Retina (tissue), 1 donor: ENCODE data around the gene HSPB6.
"Not testable (repeated sequence)": the region's sequence is repeated elsewhere in the genome, so short reads cannot be mapped to it uniquely, and the experiment has no call there.

Experiments used
- DNase-seq: peaks from one replicate; pipeline ENCODE4 v3.0.0-alpha.2; 2016

Gene HSPB6

DNA sequence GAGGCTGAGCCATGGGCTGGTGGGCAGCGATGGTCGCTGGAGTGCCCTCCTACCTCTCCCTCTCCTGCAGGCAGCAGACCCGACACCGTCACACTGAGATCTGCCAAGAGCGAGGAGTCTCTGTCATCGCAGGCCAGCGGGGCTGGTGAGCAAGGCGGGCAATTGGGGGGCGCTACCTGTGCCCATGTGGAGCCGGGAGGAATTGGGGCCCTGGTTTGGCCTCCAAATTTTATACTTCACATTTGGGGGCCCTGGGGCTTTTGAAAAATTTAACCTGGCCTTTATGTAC, 28.5 kb upstream of the HSPB6 start:
- DNase-seq = no peak

DNA sequence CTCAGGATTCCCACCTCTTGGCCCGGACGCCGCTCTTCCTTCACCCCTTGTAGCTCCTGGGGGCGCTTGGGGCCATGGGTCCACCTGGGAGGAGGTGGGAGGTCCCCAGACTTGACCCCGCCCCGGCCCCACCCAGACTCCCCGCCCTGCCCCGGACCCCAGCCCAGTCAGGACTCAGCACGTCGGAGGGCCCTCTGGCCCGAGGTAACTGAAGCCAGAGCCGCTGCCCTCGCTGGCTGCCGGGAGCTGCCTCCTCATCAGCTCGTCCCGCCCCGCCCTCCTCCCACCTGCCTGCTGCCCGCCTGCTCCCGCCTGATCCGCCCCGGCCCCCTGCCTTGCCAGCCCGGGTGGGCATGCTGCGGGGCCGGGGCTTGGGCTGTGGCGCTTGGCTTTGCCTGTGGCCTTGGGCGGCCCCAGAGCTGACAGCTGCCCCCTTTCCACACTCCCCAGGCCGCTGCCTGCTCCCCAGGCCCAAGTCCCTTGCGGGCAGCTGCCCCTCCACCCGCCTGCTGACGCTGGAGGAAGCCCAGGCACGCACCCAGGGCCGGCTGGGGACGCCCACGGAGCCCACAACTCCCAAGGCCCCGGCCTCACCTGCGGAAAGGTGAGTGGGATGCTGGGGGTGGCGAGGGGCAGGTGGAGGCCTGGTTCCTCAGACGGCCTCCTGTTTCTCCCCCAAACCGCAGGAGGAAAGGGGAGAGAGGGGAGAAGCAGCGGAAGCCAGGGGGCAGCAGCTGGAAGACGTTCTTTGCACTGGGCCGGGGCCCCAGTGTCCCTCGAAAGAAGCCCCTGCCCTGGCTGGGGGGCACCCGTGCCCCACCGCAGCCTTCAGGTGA, 27.9 kb upstream of the HSPB6 start:
- no peak for DNase-seq

DNA sequence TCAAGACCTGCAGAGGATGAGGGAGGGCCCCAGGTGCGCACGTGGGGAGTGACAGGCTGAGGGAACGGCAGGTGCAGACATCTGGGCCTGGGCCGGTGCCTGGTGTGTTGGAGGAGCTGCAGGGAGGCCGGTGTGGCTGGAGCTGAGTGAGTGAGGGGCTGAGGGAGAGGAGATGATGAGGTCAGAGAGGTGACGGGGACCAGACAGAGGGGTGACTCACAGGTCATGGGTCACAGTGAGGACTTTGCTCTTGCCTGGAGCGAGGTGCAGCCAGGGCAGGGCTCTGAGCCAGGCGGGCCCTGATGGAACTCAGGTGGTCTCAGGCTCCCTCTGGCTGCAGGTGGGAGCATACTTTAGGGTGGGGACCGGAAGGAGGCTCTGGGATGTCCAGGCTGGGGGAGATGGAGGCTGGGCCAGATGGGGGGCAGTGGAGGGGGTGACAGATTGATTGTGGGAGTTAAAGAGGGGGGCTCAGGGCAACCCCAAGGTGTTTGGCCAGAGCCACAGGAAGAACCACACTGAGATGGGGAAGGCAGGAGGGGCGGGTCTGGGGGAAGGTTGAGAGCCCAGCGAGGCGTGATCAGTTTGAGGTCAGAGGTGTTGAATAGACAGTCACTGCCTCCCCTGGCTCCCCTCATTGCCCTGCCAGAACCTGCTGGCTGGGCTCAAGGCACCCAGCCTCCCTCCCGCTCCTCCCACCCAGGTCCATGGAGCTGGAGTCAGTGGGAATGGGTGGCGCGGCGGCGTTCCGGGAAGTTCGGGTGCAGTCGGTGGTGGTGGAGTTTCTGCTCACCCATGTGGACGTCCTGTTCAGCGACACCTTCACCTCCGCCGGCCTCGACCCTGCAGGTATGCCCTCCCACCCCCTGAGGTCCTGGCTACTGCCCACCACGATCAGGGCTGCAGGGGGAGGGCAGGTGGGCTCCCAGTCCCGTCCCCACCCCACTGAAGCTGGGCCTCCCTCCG, 26.9 kb upstream of the HSPB6 start:
- no peak for DNase-seq

DNA sequence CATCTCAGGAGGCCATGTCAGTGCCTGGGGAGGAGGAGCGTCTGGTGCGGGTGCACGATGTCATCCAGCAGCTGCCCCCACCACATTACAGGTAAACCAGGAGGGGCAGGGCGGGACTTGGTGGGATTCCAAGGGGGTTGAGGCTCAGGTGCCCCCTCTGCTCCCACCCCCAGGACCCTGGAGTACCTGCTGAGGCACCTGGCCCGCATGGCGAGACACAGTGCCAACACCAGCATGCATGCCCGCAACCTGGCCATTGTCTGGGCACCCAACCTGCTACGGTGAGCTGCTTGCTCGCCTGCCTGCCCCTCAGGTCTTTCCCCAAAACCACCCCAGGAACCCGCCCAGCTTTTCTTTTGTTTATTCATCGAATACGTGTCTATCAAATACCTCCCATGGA, 25.8 kb upstream of the HSPB6 start:
- DNase-seq = no peak

DNA sequence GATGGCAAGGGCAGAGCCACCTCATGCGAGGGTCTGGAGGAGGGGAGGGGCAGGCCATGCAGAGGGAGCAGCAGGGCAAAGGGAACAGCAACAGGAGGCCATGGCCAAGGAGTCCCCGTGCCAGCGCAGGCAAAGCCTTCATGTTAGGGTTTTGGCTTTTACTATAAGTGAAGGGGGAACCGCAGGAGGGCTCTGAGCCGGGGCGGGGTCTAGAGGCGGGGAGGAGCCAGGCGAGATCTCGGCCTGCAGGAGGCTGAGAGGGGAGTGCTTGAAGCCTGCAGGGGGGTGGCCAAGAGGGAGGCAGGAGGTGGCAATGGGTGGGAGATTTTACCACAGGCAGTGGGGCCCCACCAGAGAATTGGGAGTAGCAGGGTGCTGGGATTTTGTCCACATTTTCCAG, 24.8 kb upstream of the HSPB6 start:
- DNase-seq = no peak

DNA sequence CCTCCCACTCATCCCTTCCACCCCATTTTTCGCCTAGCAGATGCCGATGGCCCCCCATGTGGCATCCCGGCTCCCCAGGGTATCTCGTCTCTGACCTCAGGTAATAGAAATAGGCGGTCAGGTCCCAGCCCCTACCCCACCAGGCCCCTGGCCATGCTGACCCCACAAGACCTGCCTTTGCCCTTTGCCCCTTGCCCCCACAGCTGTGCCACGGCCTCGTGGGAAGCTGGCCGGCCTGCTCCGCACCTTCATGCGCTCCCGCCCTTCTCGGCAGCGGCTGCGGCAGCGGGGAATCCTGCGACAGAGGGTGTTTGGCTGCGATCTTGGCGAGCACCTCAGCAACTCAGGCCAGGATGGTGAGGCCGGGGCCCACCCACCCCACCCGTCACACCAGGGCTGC, 23.9 kb upstream of the HSPB6 start:
- DNase-seq = no peak

DNA sequence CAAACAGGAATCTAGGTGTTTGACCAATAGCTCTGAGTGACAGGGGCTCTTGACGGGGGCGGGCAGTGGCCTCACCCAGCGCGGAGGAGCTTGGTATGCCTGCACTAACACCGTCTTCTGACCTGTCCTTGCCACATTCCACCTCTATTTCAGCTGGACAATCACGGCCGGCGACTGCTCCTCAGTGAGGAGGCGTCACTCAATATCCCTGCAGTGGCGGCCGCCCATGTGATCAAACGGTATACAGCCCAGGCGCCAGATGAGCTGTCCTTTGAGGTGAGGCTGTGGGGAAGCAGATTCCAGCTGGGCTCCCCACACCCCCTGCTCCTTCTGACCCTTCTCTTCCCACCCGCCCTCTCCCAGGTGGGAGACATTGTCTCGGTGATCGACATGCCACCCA, 23.2 kb upstream of the HSPB6 start:
- DNase-seq = no peak

DNA sequence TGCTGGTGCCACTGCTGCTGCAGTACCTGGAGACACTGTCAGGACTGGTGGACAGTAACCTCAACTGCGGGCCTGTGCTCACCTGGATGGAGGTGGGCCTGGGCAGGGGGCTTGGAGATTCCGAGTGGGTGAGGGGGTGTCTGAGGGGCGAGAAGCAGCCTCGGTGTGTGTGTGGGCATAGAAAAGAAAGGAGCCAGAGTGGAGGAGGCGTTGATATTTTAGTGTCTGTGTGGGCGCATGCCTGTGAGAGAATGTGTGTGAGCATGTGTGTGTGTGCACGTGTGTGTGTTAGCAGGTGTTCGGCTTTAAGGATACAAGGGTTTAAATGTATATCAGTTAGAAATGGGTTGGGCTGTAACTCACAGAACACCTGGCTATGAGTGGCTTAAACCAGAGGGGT, 22.2 kb upstream of the HSPB6 start:
- DNase-seq = no peak

DNA sequence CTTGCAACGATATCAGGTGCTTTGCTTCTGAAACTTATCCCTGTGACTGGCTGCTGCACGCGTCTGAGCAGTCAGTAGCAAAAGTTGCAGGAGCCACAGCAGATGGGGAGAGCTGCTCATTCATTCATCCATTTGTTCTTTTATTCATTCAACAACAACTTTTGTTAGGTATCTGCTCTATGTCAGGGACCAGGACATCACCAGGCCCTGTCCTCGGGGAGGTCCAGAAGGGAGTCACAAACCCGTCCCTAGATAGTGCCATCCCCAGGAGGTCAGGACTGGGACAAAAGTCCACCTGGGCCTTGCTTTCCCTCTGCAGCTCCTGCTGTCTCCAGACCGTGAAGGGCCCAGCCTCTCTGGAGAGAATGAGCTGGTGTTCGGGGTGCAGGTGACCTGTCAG, 21.1 kb upstream of the HSPB6 start:
- DNase-seq = no peak

DNA sequence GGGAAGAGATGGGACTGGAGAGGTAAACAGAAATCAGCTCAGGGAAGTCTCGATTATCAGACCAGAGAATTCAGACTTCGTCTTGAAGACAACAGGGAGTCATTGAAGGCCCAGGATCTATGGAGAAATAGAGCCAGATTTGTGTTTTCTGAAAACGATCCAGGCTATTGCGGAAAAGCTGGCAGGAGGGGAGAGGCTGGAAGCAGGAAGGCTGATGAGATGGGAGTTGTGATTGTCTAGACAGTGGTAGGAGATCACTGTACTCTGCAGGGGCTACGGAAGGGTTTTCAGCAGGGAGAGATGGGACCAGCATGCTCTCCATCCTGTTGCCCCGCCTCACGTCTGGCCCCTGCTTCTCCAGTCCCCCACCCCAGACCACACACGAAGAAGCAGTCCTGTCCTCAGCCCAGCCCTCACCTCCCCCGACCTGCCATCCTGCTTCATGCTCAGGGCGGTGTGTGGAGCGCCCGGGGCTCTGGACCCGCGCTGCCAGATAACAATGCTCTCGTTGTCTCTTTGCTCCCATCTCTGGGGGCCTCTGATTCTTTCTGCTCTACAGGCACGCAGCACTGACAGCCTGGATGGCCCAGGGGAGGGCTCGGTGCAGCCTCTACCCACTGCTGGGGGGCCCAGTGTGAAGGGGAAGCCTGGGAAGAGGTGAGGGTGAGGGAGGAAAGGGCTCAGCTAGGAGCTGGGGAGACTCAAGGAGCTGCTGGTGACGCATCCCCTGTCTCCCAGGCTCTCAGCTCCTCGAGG, 20.4 kb upstream of the HSPB6 start:
- DNase-seq = peak; percentile 84

DNA sequence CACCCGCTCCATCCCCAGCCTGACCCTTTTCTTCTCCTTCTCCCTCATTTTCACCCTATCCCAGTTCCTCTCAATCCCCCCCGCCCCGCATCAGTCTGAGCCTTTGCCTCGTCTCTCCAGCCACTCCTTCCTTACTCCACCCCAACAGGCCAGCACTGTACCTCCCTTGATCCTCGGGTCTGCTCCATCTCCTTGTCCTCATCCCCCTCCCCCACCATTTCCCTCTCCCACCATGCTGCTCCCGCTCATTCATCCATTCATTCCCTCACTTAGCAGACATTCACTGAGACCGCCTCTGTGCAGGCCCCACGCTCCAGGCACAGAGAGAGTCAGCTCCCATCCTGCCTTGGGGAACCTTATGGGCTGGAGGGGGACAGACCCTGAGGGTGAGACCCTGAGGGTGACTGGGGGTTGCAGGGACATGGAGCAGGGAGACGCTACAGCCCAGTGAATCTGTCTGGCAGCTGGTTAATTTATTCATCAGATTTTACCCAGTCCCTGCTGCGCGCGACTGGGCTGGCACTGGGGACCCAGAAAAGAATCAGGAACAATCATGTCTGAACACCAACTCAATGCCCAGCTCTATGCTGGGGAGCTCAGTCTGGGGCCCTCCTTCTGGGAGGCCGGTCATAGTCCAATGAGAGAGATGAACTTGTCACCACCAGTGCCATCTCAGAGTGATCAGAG, 19.4 kb upstream of the HSPB6 start:
- peak; percentile 67 for DNase-seq

DNA sequence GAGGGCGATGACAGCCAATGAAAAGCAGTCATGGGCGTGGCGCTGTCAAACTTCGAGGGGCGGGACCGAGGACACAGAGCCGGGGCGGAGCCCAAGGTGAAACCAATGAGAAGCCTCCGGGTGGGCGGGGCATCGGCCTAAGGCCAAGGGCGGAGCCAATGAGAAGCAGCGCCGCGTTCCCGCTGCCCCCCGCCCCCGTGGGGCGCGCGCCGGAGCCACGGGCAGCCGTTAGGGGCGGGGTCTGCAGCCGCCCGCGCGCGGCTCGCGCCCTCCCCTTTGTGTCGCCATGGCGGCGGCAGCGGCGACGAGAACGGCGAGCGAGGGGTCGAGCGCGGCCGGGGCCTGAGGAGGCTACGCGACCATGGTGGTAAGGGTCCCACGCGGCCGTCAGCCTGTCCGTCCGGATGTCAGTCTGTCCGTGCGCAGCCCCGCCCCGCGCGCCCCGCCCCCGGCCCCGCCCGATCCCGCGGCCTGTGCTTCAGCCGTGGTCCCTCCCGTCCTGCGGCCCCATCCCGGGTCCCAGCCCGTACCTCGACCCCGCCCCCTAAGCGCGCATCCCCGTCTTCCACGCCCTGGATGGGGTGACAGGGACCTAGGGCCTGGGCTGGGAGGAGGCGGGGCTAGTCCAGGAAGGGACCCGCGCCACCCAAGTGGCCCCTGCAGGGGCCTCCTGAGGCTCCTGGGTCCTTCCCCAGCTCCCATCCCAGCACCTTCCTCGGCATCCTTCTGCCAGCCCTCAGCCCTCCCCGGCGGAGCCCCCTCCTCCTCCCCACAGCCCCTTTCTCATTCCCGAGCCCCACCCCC, 18.7 kb upstream of the HSPB6 start, which contains the start of gene ARHGAP33:
Gene ARHGAP33, plus strand, starts transcription at position 267 of the 804 bp plus-strand sequence. Its CDS starts 95 bp downstream, at position 362.
- DNase-seq = peak; percentile 96

DNA sequence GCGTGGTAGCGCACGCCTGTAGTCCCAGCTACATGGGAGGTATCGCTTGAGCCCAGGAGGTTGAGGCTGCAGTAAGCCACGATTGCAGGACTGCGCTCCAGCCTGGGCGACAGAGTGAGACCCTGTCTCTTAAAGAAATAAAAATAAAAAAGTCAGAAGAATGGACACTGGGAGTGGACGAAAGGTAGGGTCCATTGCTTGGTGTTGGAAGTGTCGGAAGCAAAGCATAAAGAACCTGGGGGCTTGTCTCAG, 18.1 kb upstream of the HSPB6 start:
- DNase-seq = no peak

DNA sequence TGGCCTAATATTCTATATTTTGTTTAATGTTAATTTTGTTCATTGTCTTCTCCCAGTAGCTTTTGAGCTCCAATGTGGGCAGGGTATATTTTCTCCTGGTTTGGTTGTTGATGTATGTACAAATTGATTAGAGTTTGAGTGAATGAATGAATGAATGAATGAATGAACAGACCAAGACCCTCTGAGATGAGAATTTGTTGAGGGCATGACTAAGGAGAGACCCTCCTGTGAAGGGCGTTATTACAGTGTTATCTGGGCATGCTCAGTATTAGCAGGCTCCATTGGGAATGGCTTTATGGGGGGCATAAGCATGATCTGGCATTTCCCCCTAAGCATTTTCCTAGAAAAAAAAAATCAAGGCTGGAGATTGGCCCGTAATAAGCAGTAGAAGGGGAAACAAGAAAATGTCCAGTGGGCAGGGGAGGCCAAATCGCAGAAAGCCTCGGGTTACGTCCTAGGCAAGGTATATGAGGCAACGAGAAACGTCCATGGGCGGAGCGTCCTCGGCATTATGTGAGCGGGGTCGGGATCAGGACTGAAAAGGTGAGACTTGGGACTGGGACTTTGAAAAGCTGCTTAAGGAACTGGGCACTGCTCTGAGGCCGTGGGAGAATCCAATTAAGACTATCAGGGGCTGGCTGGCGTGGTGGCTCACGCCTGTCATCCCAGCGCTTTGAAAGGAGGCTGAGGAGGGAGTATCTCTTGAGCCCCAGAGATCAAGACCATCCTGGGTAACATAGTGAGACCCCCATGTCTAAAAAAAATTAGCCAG, 17.6 kb upstream of the HSPB6 start:
- no peak for DNase-seq

DNA sequence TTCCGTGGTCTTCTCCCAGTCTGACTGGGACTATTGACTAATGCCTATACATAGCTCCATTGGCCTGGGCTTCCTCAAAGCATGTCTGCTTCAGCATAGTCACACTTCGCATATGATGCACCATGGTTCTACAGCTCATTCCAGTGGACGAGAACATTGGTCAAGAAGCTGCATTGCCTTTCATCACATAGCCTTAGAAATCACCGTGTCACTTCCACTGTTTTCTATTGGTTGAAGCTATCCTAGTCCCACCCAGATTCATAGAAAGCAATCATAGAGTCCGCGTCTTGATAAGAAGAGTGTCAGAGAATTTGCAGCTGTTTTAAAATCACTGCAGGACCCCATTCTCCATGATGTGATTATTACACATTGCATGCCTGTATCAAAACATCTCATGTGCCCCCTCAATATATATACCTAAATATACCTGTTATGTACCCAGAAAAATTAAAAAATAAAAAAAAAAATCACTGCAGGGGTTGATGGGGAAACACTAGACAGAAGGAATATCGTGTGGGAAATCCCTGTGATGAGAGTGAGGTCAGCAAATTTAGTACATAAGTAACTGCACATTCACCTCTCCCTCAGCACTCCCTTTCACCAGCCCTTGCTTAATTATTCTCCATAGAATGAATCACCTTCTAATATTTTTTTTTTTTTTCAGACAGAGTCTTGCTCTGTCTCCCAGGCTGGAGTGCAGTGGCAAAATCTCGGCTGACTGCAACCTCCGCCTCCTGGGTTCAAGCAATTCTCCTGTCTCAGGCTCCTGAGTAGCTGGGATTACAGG, 16.4 kb upstream of the HSPB6 start:
- DNase-seq = no peak

DNA sequence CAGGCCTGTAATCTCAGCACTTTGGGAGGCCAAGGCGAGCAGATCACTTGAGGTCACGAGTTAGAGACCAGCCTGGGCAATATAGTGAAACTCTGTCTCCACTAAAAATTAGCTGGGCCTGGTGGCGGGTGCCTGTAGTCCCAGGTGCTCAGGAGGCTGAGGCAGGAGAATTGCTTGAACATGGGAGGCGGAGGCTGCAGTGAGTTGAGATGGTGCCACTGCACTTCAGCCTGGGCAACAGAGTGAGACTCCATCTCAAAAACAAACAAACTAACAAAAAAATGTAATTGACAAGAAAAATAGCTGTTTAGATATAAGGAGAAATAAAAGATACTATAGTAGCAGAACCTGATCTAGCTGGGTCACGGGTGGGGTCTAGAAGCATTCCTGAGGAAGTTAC, 15.5 kb upstream of the HSPB6 start:
- not testable (repeated sequence) for DNase-seq

DNA sequence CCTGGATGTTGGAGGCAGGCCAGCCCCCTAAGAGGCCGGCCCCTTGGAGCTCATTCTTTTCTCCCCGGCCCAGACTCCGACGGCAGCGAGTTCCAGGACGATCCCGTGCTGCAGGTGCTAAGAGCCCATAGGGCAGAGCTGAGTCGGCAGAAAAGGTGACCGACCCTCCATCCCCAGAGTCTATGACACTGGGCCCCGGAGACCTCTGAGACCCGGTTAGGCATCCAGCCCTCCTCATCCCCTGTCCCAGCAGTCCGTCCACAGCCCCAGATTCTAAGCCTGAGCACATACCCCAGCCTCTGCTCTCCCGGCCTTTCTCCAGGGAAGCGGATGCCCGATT, 11.2 kb upstream of the HSPB6 start:
- no peak for DNase-seq

DNA sequence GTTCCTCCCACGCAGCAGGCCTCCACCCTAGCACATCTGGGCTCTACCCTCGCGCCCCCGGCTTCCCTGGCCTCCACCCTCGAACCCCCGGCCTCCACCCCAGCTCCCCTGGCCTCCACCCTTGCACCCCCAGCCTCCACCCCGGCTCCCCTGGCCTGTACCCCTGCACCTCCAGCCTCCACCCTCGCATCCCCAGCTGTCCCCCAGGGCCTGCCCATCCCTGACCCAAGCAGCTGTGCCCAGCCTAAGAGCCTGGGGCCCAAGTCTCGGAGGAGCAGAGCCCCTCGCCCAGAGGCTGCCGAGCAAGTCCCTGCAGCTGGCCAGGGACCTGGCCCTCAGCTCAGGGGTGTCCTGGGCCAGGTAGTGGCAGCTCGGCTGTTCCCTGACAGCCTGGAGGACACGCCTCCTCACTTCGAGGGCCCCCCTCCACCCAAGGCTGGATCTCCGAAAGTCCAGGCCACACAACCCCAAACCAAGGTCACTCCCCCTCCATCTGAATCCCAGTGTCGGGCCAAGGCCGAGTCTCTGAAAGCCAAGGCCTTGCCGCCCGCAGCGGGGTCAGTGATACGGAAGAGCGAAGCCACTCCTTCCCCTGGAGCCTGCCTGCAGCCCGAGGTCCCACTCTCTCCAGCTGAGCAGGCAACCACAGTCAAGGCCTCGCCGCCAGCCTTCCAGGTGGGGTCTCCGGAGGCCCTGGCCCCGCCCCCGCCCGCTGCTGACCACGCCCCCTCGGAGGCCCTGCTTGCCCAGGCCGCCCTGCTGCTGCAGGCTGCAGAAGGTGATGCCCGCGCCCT, 10.7 kb upstream of the HSPB6 start:
- peak; percentile 60 for DNase-seq

DNA sequence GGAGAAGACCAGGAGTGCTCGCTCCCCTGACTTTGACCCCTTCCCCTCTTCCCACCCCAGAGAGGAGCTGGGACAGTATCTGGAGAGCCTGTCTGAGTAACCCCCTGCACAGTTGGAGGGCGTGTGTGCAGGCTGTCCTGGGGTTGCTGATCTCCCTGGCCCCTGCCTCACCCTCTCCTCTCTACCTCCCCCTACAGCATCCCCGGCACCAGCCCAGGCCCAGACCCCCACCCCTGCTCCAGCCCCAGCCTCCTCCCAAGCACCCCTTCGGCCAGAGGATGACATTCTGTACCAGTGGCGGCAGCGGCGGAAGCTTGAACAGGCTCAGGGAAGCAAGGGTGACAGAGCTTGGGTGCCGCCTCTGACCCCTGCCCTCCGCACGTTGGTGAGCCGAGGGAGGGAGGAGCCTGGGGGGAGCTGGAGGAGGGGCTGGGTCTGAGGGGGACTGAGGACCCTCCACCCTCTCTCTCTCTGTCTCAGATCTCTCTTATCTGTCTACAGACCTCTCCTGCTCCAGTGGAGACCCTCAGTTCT, 9.8 kb upstream of the HSPB6 start:
- no peak for DNase-seq
